Measurements from ENCODE around the gene CCNY. TPM values are rescaled to one million over a fixed set of nuclear protein-coding genes. Genes with fewer than 3 reads are reported as not detected.

The CCNY gene
- total RNA-seq, 1 experiment from 2014 or later, result 49.7 TPM

GRCh38 chr10:35355971-35356724 is 19.8 kb downstream of the CCNY start:
- H3K36me3 ChIP-seq (replicated peaks; ENCODE audit: control insufficient read depth, insufficient read depth, low read length), result no peaks in the 10 kb centered on the region
- H3K4me3 ChIP-seq (ENCODE audit: insufficient read depth, low read depth, low read length), result no peak overlapping the region
- H3K27me3 ChIP-seq (ENCODE audit: control insufficient read depth, insufficient read depth, low read length), result no peaks in the 10 kb centered on the region
- no peak for DNase-seq

- Histone ChIP-seq H3K27me3 (ENCODE audit: control insufficient read depth, insufficient read depth, low read length) (no peaks in the 10 kb centered on the region), H3K4me3 (ENCODE audit: insufficient read depth, low read depth, low read length) (no peak overlapping the region), H3K36me3 (replicated peaks; ENCODE audit: control insufficient read depth, insufficient read depth, low read length) (no peaks in the 10 kb centered on the region)
- no peak for DNase-seq
These were observed 20.4 kb downstream of the CCNY start for GRCh38 chr10:35356725-35357092.

- Histone ChIP-seq H3K4me3 (ENCODE audit: insufficient read depth, low read depth, low read length) (no peak overlapping the region), H3K27me3 (ENCODE audit: control insufficient read depth, insufficient read depth, low read length) (no peaks in the 10 kb centered on the region), H3K36me3 (replicated peaks; ENCODE audit: control insufficient read depth, insufficient read depth, low read length) (no peaks in the 10 kb centered on the region)
- DNase-seq, result no peak
These were observed 22.7 kb downstream of the CCNY start for GRCh38 chr10:35359056-35359455.

GRCh38 chr10:35359873-35360272 is 23.6 kb downstream of the CCNY start:
- DNase-seq, result no peak

GRCh38 chr10:35362701-35363350 is 26.5 kb downstream of the CCNY start:
- Histone ChIP-seq H3K36me3 (replicated peaks; ENCODE audit: control insufficient read depth, insufficient read depth, low read length) (no peaks in the 10 kb centered on the region), H3K27me3 (ENCODE audit: control insufficient read depth, insufficient read depth, low read length) (no peaks in the 10 kb centered on the region), H3K4me3 (ENCODE audit: insufficient read depth, low read depth, low read length) (no peak overlapping the region)
- DNase-seq, result no peak

More at GRCh38 chr10:35359873-35360272, 23.6 kb downstream of the CCNY start:
- Histone ChIP-seq H3K4me3 (ENCODE audit: insufficient read depth, low read depth, low read length) (no peak overlapping the region), H3K27me3 (ENCODE audit: control insufficient read depth, insufficient read depth, low read length) (no peaks in the 10 kb centered on the region), H3K36me3 (replicated peaks; ENCODE audit: control insufficient read depth, insufficient read depth, low read length) (no peaks in the 10 kb centered on the region)

- no peak for DNase-seq
- no peak overlapping the region for H3K4me3 ChIP-seq (ENCODE audit: insufficient read depth, low read depth, low read length)
- H3K36me3 ChIP-seq (replicated peaks; ENCODE audit: control insufficient read depth, insufficient read depth, low read length), result no peaks in the 10 kb centered on the region
- H3K27me3 ChIP-seq (ENCODE audit: control insufficient read depth, insufficient read depth, low read length), result no peaks in the 10 kb centered on the region
These were observed 27.3 kb downstream of the CCNY start for GRCh38 chr10:35363587-35363986.

- no peaks in the 10 kb centered on the region for H3K36me3 ChIP-seq (replicated peaks; ENCODE audit: control insufficient read depth, insufficient read depth, low read length)
- H3K4me3 ChIP-seq (ENCODE audit: insufficient read depth, low read depth, low read length), result no peak overlapping the region
- no peak for DNase-seq
- no peaks in the 10 kb centered on the region for H3K27me3 ChIP-seq (ENCODE audit: control insufficient read depth, insufficient read depth, low read length)
These were observed 28.5 kb downstream of the CCNY start for GRCh38 chr10:35364808-35365207.

GRCh38 chr10:35365994-35366393 is 29.7 kb downstream of the CCNY start:
- DNase-seq, result no peak
- H3K36me3 ChIP-seq (replicated peaks; ENCODE audit: control insufficient read depth, insufficient read depth, low read length), result no peaks in the 10 kb centered on the region
- H3K4me3 ChIP-seq (ENCODE audit: insufficient read depth, low read depth, low read length), result no peak overlapping the region
- H3K27me3 ChIP-seq (ENCODE audit: control insufficient read depth, insufficient read depth, low read length), result no peaks in the 10 kb centered on the region

GRCh38 chr10:35367107-35367859 is 31.0 kb downstream of the CCNY start:
- H3K36me3 ChIP-seq (replicated peaks; ENCODE audit: control insufficient read depth, insufficient read depth, low read length), result no peaks in the 10 kb centered on the region
- no peak overlapping the region for H3K4me3 ChIP-seq (ENCODE audit: insufficient read depth, low read depth, low read length)
- DNase-seq, result peak; percentile 64
- no peaks in the 10 kb centered on the region for H3K27me3 ChIP-seq (ENCODE audit: control insufficient read depth, insufficient read depth, low read length)

GRCh38 chr10:35367982-35368381 is 31.7 kb downstream of the CCNY start:
- no peak for DNase-seq
- Histone ChIP-seq H3K36me3 (replicated peaks; ENCODE audit: control insufficient read depth, insufficient read depth, low read length) (no peaks in the 10 kb centered on the region), H3K4me3 (ENCODE audit: insufficient read depth, low read depth, low read length) (no peak overlapping the region), H3K27me3 (ENCODE audit: control insufficient read depth, insufficient read depth, low read length) (no peaks in the 10 kb centered on the region)

GRCh38 chr10:35368485-35369048 is 32.3 kb downstream of the CCNY start:
- Histone ChIP-seq H3K4me3 (ENCODE audit: insufficient read depth, low read depth, low read length) (no peak overlapping the region), H3K27me3 (ENCODE audit: control insufficient read depth, insufficient read depth, low read length) (no peaks in the 10 kb centered on the region), H3K36me3 (replicated peaks; ENCODE audit: control insufficient read depth, insufficient read depth, low read length) (no peaks in the 10 kb centered on the region)
- no peak for DNase-seq

- DNase-seq, result no peak
- no peaks in the 10 kb centered on the region for H3K27me3 ChIP-seq (ENCODE audit: control insufficient read depth, insufficient read depth, low read length)
These were observed 32.8 kb downstream of the CCNY start for GRCh38 chr10:35369049-35369611.

GRCh38 chr10:35371731-35372130 is 35.4 kb downstream of the CCNY start:
- DNase-seq, result no peak
- Histone ChIP-seq H3K36me3 (replicated peaks; ENCODE audit: control insufficient read depth, insufficient read depth, low read length) (no peaks in the 10 kb centered on the region), H3K4me3 (ENCODE audit: insufficient read depth, low read depth, low read length) (no peak overlapping the region), H3K27me3 (ENCODE audit: control insufficient read depth, insufficient read depth, low read length) (no peaks in the 10 kb centered on the region)

More at GRCh38 chr10:35369049-35369611, 32.8 kb downstream of the CCNY start:
- Histone ChIP-seq H3K4me3 (ENCODE audit: insufficient read depth, low read depth, low read length) (no peak overlapping the region), H3K36me3 (replicated peaks; ENCODE audit: control insufficient read depth, insufficient read depth, low read length) (no peaks in the 10 kb centered on the region)

GRCh38 chr10:35372329-35372728 is 36.0 kb downstream of the CCNY start:
- no peaks in the 10 kb centered on the region for H3K36me3 ChIP-seq (replicated peaks; ENCODE audit: control insufficient read depth, insufficient read depth, low read length)
- DNase-seq, result no peak
- H3K4me3 ChIP-seq (ENCODE audit: insufficient read depth, low read depth, low read length), result no peak overlapping the region
- H3K27me3 ChIP-seq (ENCODE audit: control insufficient read depth, insufficient read depth, low read length), result no peaks in the 10 kb centered on the region

Data from H7 (cell line).